Measurements from ENCODE around the gene PDHA1. TPM values are rescaled to one million over a fixed set of nuclear protein-coding genes. Genes with fewer than 3 reads are reported as not detected.
A peak's percentile ranks its signal among the peaks of the same experiment; 100 is the strongest.

PDHA1 gene
- total and polyA plus RNA-seq, 4 experiments from 2014 or later, result 75.4 to 124 (median 98.0) TPM

GRCh38 chrX:19358521-19358920 is 14.8 kb downstream of the PDHA1 start:
- Mint-ChIP-seq H3K27me3 (no peaks in the 10 kb centered on the region), H3K27ac (no peak overlapping the region), H3K36me3 (peaks cover 13 to 62% of the 10 kb centered on the region in 2 donors), H3K4me3 (no peak overlapping the region), H3K4me1 (peaks cover 0 to 2% (median 0%) of the 10 kb centered on the region in 4 donors), H3K9me3 (no peaks in the 10 kb centered on the region)
- H3K27me3 ChIP-seq (ENCODE audit: insufficient read depth, low read length), result no peaks in the 10 kb centered on the region
- no peak for DNase-seq
- CTCF ChIA-PET (ENCODE audit: partially characterized antibody), result interaction anchor here (2.2 kb wide), 1 partner anchor 14 kb away, joined by 7 read pairs; no protein-coding TSS in a partner anchor
- POLR2A ChIA-PET (ENCODE audit: partially characterized antibody), result no interaction called here
- intact Hi-C loops (cut with micrococcal nuclease), result no loop called here
- H3K9me3 ChIP-seq (ENCODE audit: control insufficient read depth in 1 of 2, low read length in 2 of 2), result no peaks in the 10 kb centered on the region
- H3K27ac ChIP-seq (ENCODE audit: low read depth, low read length), result no peak overlapping the region
- no peaks in the 10 kb centered on the region for H3K4me1 ChIP-seq (ENCODE audit: insufficient read depth, low read length)
- no peak overlapping the region for H3K4me3 ChIP-seq (ENCODE audit: low read length in 2 of 2)
- H3K36me3 ChIP-seq (ENCODE audit: insufficient read depth, low read length), result peaks cover 42% of the 10 kb centered on the region

- Histone ChIP-seq H3K9me3 (ENCODE audit: control insufficient read depth in 1 of 2, low read length in 2 of 2) (no peaks in the 10 kb centered on the region), H3K27ac (ENCODE audit: low read depth, low read length) (no peak overlapping the region), H3K4me1 (ENCODE audit: insufficient read depth, low read length) (no peaks in the 10 kb centered on the region), H3K36me3 (ENCODE audit: insufficient read depth, low read length) (peaks cover 29% of the 10 kb centered on the region), H3K4me3 (ENCODE audit: low read length in 2 of 2) (no peak overlapping the region), H3K27me3 (ENCODE audit: insufficient read depth, low read length) (no peaks in the 10 kb centered on the region)
- Mint-ChIP-seq H3K4me1 (peaks cover 0 to 2% (median 0%) of the 10 kb centered on the region in 4 donors), H3K4me3 (no peak overlapping the region), H3K27ac (no peak overlapping the region), H3K27me3 (no peaks in the 10 kb centered on the region), H3K36me3 (peaks cover 13 to 54% of the 10 kb centered on the region in 2 donors), H3K9me3 (peaks cover 0 to under 1% (median 0%) of the 10 kb centered on the region in 8 donors)
- intact Hi-C loops (cut with micrococcal nuclease), result no loop called here
- POLR2A ChIA-PET (ENCODE audit: partially characterized antibody), result no interaction called here
- CTCF ChIA-PET (ENCODE audit: partially characterized antibody), result interaction anchor here (0.8 to 1.4 kb wide), 2 partner anchors 11 to 22 kb away, joined by 4 to 7 read pairs; no protein-coding TSS in a partner anchor
- DNase-seq, result no peak
Measured at GRCh38 chrX:19360903-19361302, 17.2 kb downstream of the PDHA1 start.

- no peak for DNase-seq
- Histone ChIP-seq H3K36me3 (ENCODE audit: insufficient read depth, low read length) (peaks cover 26% of the 10 kb centered on the region), H3K27me3 (ENCODE audit: insufficient read depth, low read length) (no peaks in the 10 kb centered on the region), H3K9me3 (ENCODE audit: control insufficient read depth in 1 of 2, low read length in 2 of 2) (no peaks in the 10 kb centered on the region), H3K27ac (ENCODE audit: low read depth, low read length) (no peak overlapping the region), H3K4me1 (ENCODE audit: insufficient read depth, low read length) (no peaks in the 10 kb centered on the region), H3K4me3 (ENCODE audit: low read length in 2 of 2) (no peak overlapping the region)
- POLR2A ChIA-PET (ENCODE audit: partially characterized antibody), result no interaction called here
- intact Hi-C loops (cut with micrococcal nuclease), result no loop called here
- H3K36me3 Mint-ChIP-seq, result peaks cover 20 to 48% of the 10 kb centered on the region in 2 donors
- H3K9me3 Mint-ChIP-seq, result peaks cover 0 to 7% (median 0%) of the 10 kb centered on the region in 8 donors
- H3K27me3 Mint-ChIP-seq, result no peaks in the 10 kb centered on the region
- no peak overlapping the region for H3K27ac Mint-ChIP-seq
- CTCF ChIA-PET (ENCODE audit: partially characterized antibody), result interaction anchor here (1.0 to 1.4 kb wide), 2 partner anchors 9 to 21 kb away, joined by 3 to 7 read pairs; no protein-coding TSS in a partner anchor
- no peak overlapping the region for H3K4me3 Mint-ChIP-seq
- peaks cover 0 to 2% (median 0%) of the 10 kb centered on the region in 4 donors for H3K4me1 Mint-ChIP-seq
Measured at GRCh38 chrX:19361701-19362100, 18.0 kb downstream of the PDHA1 start.

GRCh38 chrX:19368576-19368975 is 24.8 kb downstream of the PDHA1 start:
- Histone ChIP-seq H3K27ac (ENCODE audit: low read depth, low read length) (no peak overlapping the region), H3K36me3 (ENCODE audit: insufficient read depth, low read length) (no peaks in the 10 kb centered on the region), H3K9me3 (ENCODE audit: control insufficient read depth in 1 of 2, low read length in 2 of 2) (no peaks in the 10 kb centered on the region), H3K4me3 (ENCODE audit: low read length in 2 of 2) (no peak overlapping the region), H3K4me1 (ENCODE audit: insufficient read depth, low read length) (no peaks in the 10 kb centered on the region), H3K27me3 (ENCODE audit: insufficient read depth, low read length) (no peaks in the 10 kb centered on the region)
- no peak for DNase-seq
- Mint-ChIP-seq H3K4me1 (peaks cover 2 to 9% (median 5%) of the 10 kb centered on the region in 4 donors), H3K9me3 (peaks cover 0 to 7% (median 0%) of the 10 kb centered on the region in 8 donors), H3K4me3 (no peak overlapping the region), H3K27me3 (no peaks in the 10 kb centered on the region), H3K27ac (no peak overlapping the region), H3K36me3 (peaks cover 5 to 6% of the 10 kb centered on the region in 2 donors)
- ChIA-PET POLR2A (ENCODE audit: partially characterized antibody) (no interaction called here), CTCF (ENCODE audit: partially characterized antibody) (interaction anchor here (0.7 to 1.5 kb wide), 2 partner anchors 14 to 1010 kb away, joined by 4 to 7 read pairs; no protein-coding TSS in a partner anchor)
- intact Hi-C loops (cut with micrococcal nuclease), result no loop called here

GRCh38 chrX:19370061-19370460 is 26.3 kb downstream of the PDHA1 start:
- Histone ChIP-seq H3K9me3 (ENCODE audit: control insufficient read depth in 1 of 2, low read length in 2 of 2) (no peaks in the 10 kb centered on the region), H3K4me1 (ENCODE audit: insufficient read depth, low read length) (no peaks in the 10 kb centered on the region), H3K27ac (ENCODE audit: low read depth, low read length) (no peak overlapping the region), H3K27me3 (ENCODE audit: insufficient read depth, low read length) (no peaks in the 10 kb centered on the region), H3K36me3 (ENCODE audit: insufficient read depth, low read length) (no peaks in the 10 kb centered on the region), H3K4me3 (ENCODE audit: low read length in 2 of 2) (no peak overlapping the region)
- Mint-ChIP-seq H3K27me3 (no peaks in the 10 kb centered on the region), H3K4me1 (peaks cover 2 to 9% (median 5%) of the 10 kb centered on the region in 4 donors), H3K9me3 (peaks cover 0 to 7% (median 0%) of the 10 kb centered on the region in 8 donors), H3K36me3 (peaks cover 5 to 6% of the 10 kb centered on the region in 2 donors), H3K27ac (no peak overlapping the region), H3K4me3 (no peak overlapping the region)
- CTCF ChIA-PET (ENCODE audit: partially characterized antibody), result no interaction called here
- DNase-seq, result no peak
- intact Hi-C loops (cut with micrococcal nuclease), result loop anchor here (5.0 to 10.0 kb wide), 2 partner anchors 147 to 755 kb away; partner anchors contain the start of gene MAP3K15
- POLR2A ChIA-PET (ENCODE audit: partially characterized antibody), result no interaction called here

GRCh38 chrX:19372170-19372546 is 28.4 kb downstream of the PDHA1 start:
- no peaks in the 10 kb centered on the region for H3K36me3 ChIP-seq (ENCODE audit: insufficient read depth, low read length)
- H3K27ac Mint-ChIP-seq, result peak overlapping the region in 3 of 7 donors; percentile 13 to 85 (median 15)
- ChIA-PET POLR2A (ENCODE audit: partially characterized antibody) (no interaction called here), CTCF (ENCODE audit: partially characterized antibody) (interaction anchor here (0.8 to 2.4 kb wide), 10 partner anchors 11 to 947 kb away, joined by 3 to 10 read pairs (median 4); partner anchors contain the start of gene BCLAF3)
- H3K4me1 ChIP-seq (ENCODE audit: insufficient read depth, low read length), result no peaks in the 10 kb centered on the region
- no peaks in the 10 kb centered on the region for H3K27me3 Mint-ChIP-seq
- no peaks in the 10 kb centered on the region for H3K9me3 ChIP-seq (ENCODE audit: control insufficient read depth in 1 of 2, low read length in 2 of 2)
- H3K27me3 ChIP-seq (ENCODE audit: insufficient read depth, low read length), result no peaks in the 10 kb centered on the region
- peak overlapping the region in 1 of 2 donors; percentile 47 for H3K4me3 ChIP-seq (ENCODE audit: low read length in 2 of 2)
- H3K4me3 Mint-ChIP-seq, result peak overlapping the region; percentile 78 to 95 (median 86)
- intact Hi-C loops (cut with micrococcal nuclease), result loop anchor here (1.0 to 10.0 kb wide), 4 partner anchors 145 to 753 kb away; partner anchors contain the start of genes BCLAF3 and MAP3K15
- peaks cover 2 to 9% (median 5%) of the 10 kb centered on the region in 4 donors for H3K4me1 Mint-ChIP-seq
- no peak overlapping the region for H3K27ac ChIP-seq (ENCODE audit: low read depth, low read length)
- no peaks in the 10 kb centered on the region for H3K36me3 Mint-ChIP-seq
- H3K9me3 Mint-ChIP-seq, result no peaks in the 10 kb centered on the region
- DNase-seq, result peak; percentile 50 to 57 (median 55)

GRCh38 chrX:19372547-19373331 is 29.0 kb downstream of the PDHA1 start:
- intact Hi-C loops (cut with micrococcal nuclease), result loop anchor here (1.0 to 10.0 kb wide), 4 partner anchors 145 to 752 kb away; partner anchors contain the start of genes BCLAF3 and MAP3K15
- DNase-seq, result peak in 1 of 5 donors; percentile 3
- no peaks in the 10 kb centered on the region for H3K36me3 Mint-ChIP-seq
- no peaks in the 10 kb centered on the region for H3K27me3 ChIP-seq (ENCODE audit: insufficient read depth, low read length)
- peak overlapping the region in 4 of 7 donors; percentile 22 to 85 (median 66) for H3K27ac Mint-ChIP-seq
- peak overlapping the region; percentile 78 to 95 (median 86) for H3K4me3 Mint-ChIP-seq
- H3K9me3 Mint-ChIP-seq, result no peaks in the 10 kb centered on the region
- no peaks in the 10 kb centered on the region for H3K9me3 ChIP-seq (ENCODE audit: control insufficient read depth in 1 of 2, low read length in 2 of 2)
- CTCF ChIA-PET (ENCODE audit: partially characterized antibody), result interaction anchor here (0.8 to 2.4 kb wide), 10 partner anchors 10 to 948 kb away, joined by 3 to 10 read pairs (median 4); partner anchors contain the start of gene BCLAF3
- H3K4me1 Mint-ChIP-seq, result peaks cover 2 to 9% (median 5%) of the 10 kb centered on the region in 4 donors
- POLR2A ChIA-PET (ENCODE audit: partially characterized antibody), result no interaction called here
- H3K4me1 ChIP-seq (ENCODE audit: insufficient read depth, low read length), result no peaks in the 10 kb centered on the region
- H3K27ac ChIP-seq (ENCODE audit: low read depth, low read length), result no peak overlapping the region
- H3K36me3 ChIP-seq (ENCODE audit: insufficient read depth, low read length), result no peaks in the 10 kb centered on the region
- H3K27me3 Mint-ChIP-seq, result no peaks in the 10 kb centered on the region
- peak overlapping the region in 1 of 2 donors; percentile 47 for H3K4me3 ChIP-seq (ENCODE audit: low read length in 2 of 2)
